Left lung (tissue), 10 donors: ENCODE measurements around the gene SCYGR4. TPM values are rescaled to one million over a fixed set of nuclear protein-coding genes. Genes with fewer than 3 reads are reported as not detected.

ENCODE experiments used
- ATAC-seq: fragments of 200-7000 bp; cut with Tn5 transposase; one replicate; pipeline ENCODE4 v1.9.1; 2020; ENCODE audit warnings: moderate library complexity
- DNase-seq, 4 donors: peaks; one replicate each; pipeline ENCODE4 v3.0.0-alpha.2; 2013 to 2020
- H3K27ac ChIP-seq, 2 donors: fragments of 200-600 bp; sonication (generic) in 1 of 2; one replicate each; pipeline versions ENCODE4 v1.5.0 to v1.8.0; 2020 to 2021
- H3K27me3 ChIP-seq, 2 donors: fragments of 200-600 bp; sonication (generic) in 1 of 2; one replicate each; pipeline versions ENCODE4 v1.5.0 to v1.8.0; 2020 to 2021
- H3K36me3 ChIP-seq, 2 donors: fragments of 200-600 bp; sonication (generic) in 1 of 2; one replicate each; pipeline versions ENCODE4 v1.5.0 to v1.8.0; 2020 to 2021
- H3K4me1 ChIP-seq, 2 donors: fragments of 200-600 bp; one replicate each; pipeline ENCODE4 v1.8.0; 2021
- H3K4me3 ChIP-seq, 2 donors: fragments of 200-600 bp; sonication (generic) in 1 of 2; one replicate each; pipeline versions ENCODE4 v1.5.0 to v1.8.0; 2020 to 2021; ENCODE audit warnings: mild to moderate bottlenecking in 1 of 2
- H3K9me3 ChIP-seq, 2 donors: fragments of 200-600 bp; sonication (generic) in 1 of 2; one replicate each; pipeline versions ENCODE4 v1.5.0 to v1.8.0; 2020 to 2021
- CTCF ChIP-seq, 2 donors: fragments of 200-600 bp; sonication (generic) in 1 of 2; IDR thresholded peaks; one replicate each; pipeline versions ENCODE4 v1.5.0 to v1.8.0; 2021; ENCODE audit warnings: antibody characterized with exemption in 2 of 2
- intact Hi-C, 2 donors: fragments of 100-400 bp; cut with DNase I; formaldehyde crosslinking; loops; one replicate each; pipeline versions ENCODE4 v1.11.2 to v1.14.2; 2022
- polyA plus RNA-seq, 6 donors: library from polyadenylated mRNA; unstranded; fragments of 120-200 nt; gene quantifications; one replicate each; pipeline ENCODE4 v1.2.1, GENCODE V29; 2013; ENCODE audit not compliant: insufficient read length in 6 of 6
- total RNA-seq, 2 donors: library from RNA; stranded (reverse); fragmentation: NEBNext Ultra II Directional; extraction: Animal tissue kit (Norgen Biotek cat#: 25700); gene quantifications; one replicate each; pipeline ENCODE4 v1.2.1, GENCODE V29; 2021
- donor health status: DM: no; HTN: yes; CAD: no.
- donor health status: DM: no; HTN: no; CAD: no.

SCYGR4 gene
- total and polyA plus RNA-seq, 8 donors: 0.08 to 0.23 (median 0.17) TPM; not detected in 5

- Histone ChIP-seq H3K4me1 (peaks cover 0 to 4% of the 10 kb centered on the region in 2 donors), H3K27ac (no peak overlapping the region), H3K9me3 (no peaks in the 10 kb centered on the region), H3K4me3 (no peak overlapping the region), H3K36me3 (no peaks in the 10 kb centered on the region), H3K27me3 (peaks cover 0 to 12% of the 10 kb centered on the region in 2 donors)
- ATAC-seq (peak; percentile 27), DNase-seq (no peak)
- no peak for TF ChIP-seq CTCF (IDR thresholded peaks at IDR 0.05)
- intact Hi-C loops: no loop called here
These were observed 9.4 kb upstream of the SCYGR4 start for GRCh38 chr2:227607941-227608340.

GRCh38 chr2:227608561-227609338, 8.5 kb upstream of the SCYGR4 start:
- peaks cover 0 to 12% of the 10 kb centered on the region in 2 donors for H3K27me3 ChIP-seq
- H3K4me1 ChIP-seq: peaks cover 0 to 4% of the 10 kb centered on the region in 2 donors
- TF ChIP-seq CTCF (IDR thresholded peaks at IDR 0.05): no peak
- ATAC-seq: peak; percentile 81
- peak in 1 of 4 donors; percentile 43 for DNase-seq
- no peak overlapping the region for H3K4me3 ChIP-seq
- intact Hi-C loops: no loop called here
- H3K9me3 ChIP-seq: no peaks in the 10 kb centered on the region
- H3K27ac ChIP-seq: no peak overlapping the region
- H3K36me3 ChIP-seq: no peaks in the 10 kb centered on the region

GRCh38 chr2:227610123-227610522, 7.2 kb upstream of the SCYGR4 start:
- Histone ChIP-seq H3K4me3 (no peak overlapping the region), H3K9me3 (no peaks in the 10 kb centered on the region), H3K4me1 (peaks cover 0 to 4% of the 10 kb centered on the region in 2 donors), H3K27me3 (peaks cover 0 to 12% of the 10 kb centered on the region in 2 donors), H3K27ac (no peak overlapping the region), H3K36me3 (no peaks in the 10 kb centered on the region)
- DNase-seq (no peak), ATAC-seq (no peak)
- intact Hi-C loops: no loop called here
- no peak for TF ChIP-seq CTCF (IDR thresholded peaks at IDR 0.05)

GRCh38 chr2:227612546-227613271, 4.6 kb upstream of the SCYGR4 start:
- no peak overlapping the region for H3K4me3 ChIP-seq
- H3K27me3 ChIP-seq: peaks cover 0 to 12% of the 10 kb centered on the region in 2 donors
- ATAC-seq: no peak
- no peak overlapping the region for H3K27ac ChIP-seq
- DNase-seq: no peak
- H3K36me3 ChIP-seq: no peaks in the 10 kb centered on the region
- no peaks in the 10 kb centered on the region for H3K9me3 ChIP-seq
- intact Hi-C loops: no loop called here
- no peak for TF ChIP-seq CTCF (IDR thresholded peaks at IDR 0.05)
- H3K4me1 ChIP-seq: peaks cover 0 to 3% of the 10 kb centered on the region in 2 donors

GRCh38 chr2:227613272-227613660, 4.0 kb upstream of the SCYGR4 start:
- peaks cover 0 to 12% of the 10 kb centered on the region in 2 donors for H3K27me3 ChIP-seq
- no peaks in the 10 kb centered on the region for H3K36me3 ChIP-seq
- H3K9me3 ChIP-seq: no peaks in the 10 kb centered on the region
- H3K4me3 ChIP-seq: no peak overlapping the region
- DNase-seq: peak in 2 of 4 donors; percentile 47 to 62
- ATAC-seq: peak; percentile 73
- TF ChIP-seq CTCF (IDR thresholded peaks at IDR 0.05): no peak
- H3K4me1 ChIP-seq: no peaks in the 10 kb centered on the region
- intact Hi-C loops: no loop called here
- no peak overlapping the region for H3K27ac ChIP-seq
